Sigmoid colon (tissue), 7 donors: Measurements from ENCODE around the gene MCTP1. TPM values are rescaled to one million over a fixed set of nuclear protein-coding genes. Genes with fewer than 3 reads are reported as not detected.

Experiments
- DNase-seq: peaks from one replicate; pipeline ENCODE4 v3.0.0-alpha.2; 2019
- H3K27ac ChIP-seq, 4 donors: fragments of 200-600 bp; sonication (generic); one replicate each; pipeline ENCODE4 v1.5.1; 2016 to 2019; ENCODE audit warnings: mild to moderate bottlenecking in 1 of 4
- H3K27me3 ChIP-seq, 3 donors: fragments of 200-600 bp; sonication (generic); one replicate each; pipeline ENCODE4 v1.5.1; 2019; ENCODE audit warnings: mild to moderate bottlenecking in 1 of 3
- H3K36me3 ChIP-seq, 4 donors: fragments of 200-600 bp; sonication (generic); one replicate each; pipeline ENCODE4 v1.5.1; 2016 to 2019
- H3K4me1 ChIP-seq, 4 donors: fragments of 200-600 bp; sonication (generic); one replicate each; pipeline ENCODE4 v1.5.1; 2017 to 2019
- H3K4me3 ChIP-seq, 4 donors: fragments of 200-600 bp; sonication (generic); one replicate each; pipeline ENCODE4 v1.5.1; 2017 to 2019; ENCODE audit warnings: mild to moderate bottlenecking in 2 of 4, moderate library complexity in 1 of 4
- H3K9me3 ChIP-seq, 4 donors: fragments of 200-600 bp in 3 of 4; sonication (generic) in 3 of 4; one replicate each; pipeline versions ENCODE4 v1.5.1 to v1.6.1; 2013 to 2019
- CTCF ChIP-seq, 4 experiments: fragments of 450-650 bp in 3 of 4; fragments of 200-600 bp in 1 of 4; IDR thresholded peaks; one replicate each; pipeline ENCODE4 v1.5.1; 2016 to 2019; ENCODE audit warnings: antibody characterized with exemption in 4 of 4, mild to moderate bottlenecking in 3 of 4, moderate library complexity in 2 of 4
- EP300 ChIP-seq, 4 donors: sonication (generic); formaldehyde crosslinking; IDR thresholded peaks; one replicate each; pipeline ENCODE4 v1.6.1; 2017; ENCODE audit warnings: antibody characterized with exemption in 4 of 4
- POLR2A ChIP-seq, 2 donors: fragments of 450-650 bp; IDR thresholded peaks; one replicate each; pipeline ENCODE4 v1.6.1; 2016; ENCODE audit warnings: antibody characterized with exemption in 2 of 2, mild to moderate bottlenecking in 2 of 2, moderate library complexity in 2 of 2
- POLR2AphosphoS5 ChIP-seq, 4 donors: sonication (generic); formaldehyde crosslinking; IDR thresholded peaks; one replicate each; pipeline ENCODE4 v1.6.1; 2017; ENCODE audit warnings: antibody characterized with exemption in 4 of 4
- WGBS, 2 donors: extraction: QIAGEN DNeasy Blood & Tissue Kit; methylation state at CpG; one replicate each; pipeline ENCODE4 v1.1.7; 2013; 5-methylcytosine and 5-hydroxymethylcytosine counted together
- intact Hi-C: fragments of 100-400 bp; cut with DNase I; formaldehyde crosslinking; loops from one replicate; pipeline ENCODE4 v1.15.1; 2023
- polyA plus RNA-seq, 3 donors: library from polyadenylated mRNA; stranded (reverse); fragments of 200-250 nt; gene quantifications; one replicate each; pipeline ENCODE4 v1.2.3, GENCODE V29; 2013
- total RNA-seq, 4 donors: library from RNA; depleted of rRNA; stranded (reverse); fragments of >200 nt; gene quantifications; one replicate each; pipeline ENCODE4 v1.1.0, GENCODE V29; 2016
- donor health status: healthy with polysubstance abuse.
- donor health status: Bipolar disorder and iron deficiency.
- donor health status: healthy.

Gene MCTP1
- total and polyA plus RNA-seq, 7 donors, result 2.1 to 20.5 (median 12.5) TPM

GRCh38 chr5:94916619-94917018, 368.3 kb downstream of the MCTP1 start:
- Histone ChIP-seq H3K4me3 (no peak overlapping the region), H3K27me3 (no peaks in the 10 kb centered on the region), H3K9me3 (no peaks in the 10 kb centered on the region), H3K4me1 (no peaks in the 10 kb centered on the region), H3K36me3 (no peaks in the 10 kb centered on the region), H3K27ac (no peak overlapping the region)
- no peak for DNase-seq
- 85 to 91% methylated on average over 2 of the region's 2 CpGs for WGBS, 2 donors
- intact Hi-C loops, result no loop called here
- no peak for TF ChIP-seq POLR2AphosphoS5 (IDR thresholded peaks at IDR 0.05)
- TF ChIP-seq CTCF (IDR thresholded peaks at IDR 0.05), result no peak
- no peak for TF ChIP-seq POLR2A (IDR thresholded peaks at IDR 0.05)
- TF ChIP-seq EP300 (IDR thresholded peaks at IDR 0.05), result no peak

GRCh38 chr5:94911276-94911675, 373.6 kb downstream of the MCTP1 start:
- no peak for DNase-seq
- no peaks in the 10 kb centered on the region for H3K27me3 ChIP-seq
- H3K4me1 ChIP-seq, result no peaks in the 10 kb centered on the region
- TF ChIP-seq POLR2AphosphoS5 (IDR thresholded peaks at IDR 0.05) (no peak), POLR2A (IDR thresholded peaks at IDR 0.05) (no peak), CTCF (IDR thresholded peaks at IDR 0.05) (no peak), EP300 (IDR thresholded peaks at IDR 0.05) (no peak)
- H3K4me3 ChIP-seq, result no peak overlapping the region
- intact Hi-C loops, result no loop called here
- WGBS, 2 donors, result 66 to 79% methylated on average over 3 of the region's 3 CpGs
- H3K36me3 ChIP-seq, result no peaks in the 10 kb centered on the region
- H3K9me3 ChIP-seq, result no peaks in the 10 kb centered on the region
- no peak overlapping the region for H3K27ac ChIP-seq

GRCh38 chr5:94910721-94911120, 374.2 kb downstream of the MCTP1 start:
- no peak for DNase-seq
- H3K36me3 ChIP-seq, result no peaks in the 10 kb centered on the region
- no peaks in the 10 kb centered on the region for H3K27me3 ChIP-seq
- H3K9me3 ChIP-seq, result no peaks in the 10 kb centered on the region
- intact Hi-C loops, result no loop called here
- no peak overlapping the region for H3K4me3 ChIP-seq
- no peak overlapping the region for H3K27ac ChIP-seq
- no peaks in the 10 kb centered on the region for H3K4me1 ChIP-seq
- TF ChIP-seq POLR2AphosphoS5 (IDR thresholded peaks at IDR 0.05) (no peak), CTCF (IDR thresholded peaks at IDR 0.05) (no peak), POLR2A (IDR thresholded peaks at IDR 0.05) (no peak)

GRCh38 chr5:94908889-94909480, 375.9 kb downstream of the MCTP1 start:
- TF ChIP-seq CTCF (IDR thresholded peaks at IDR 0.05) (peak in 1 of 4 experiments; percentile 40), POLR2A (IDR thresholded peaks at IDR 0.05) (no peak)
- H3K9me3 ChIP-seq, result no peaks in the 10 kb centered on the region
- no peak overlapping the region for H3K4me3 ChIP-seq
- intact Hi-C loops, result no loop called here
- 29 to 47% methylated on average over 2 of the region's 2 CpGs for WGBS, 2 donors
- H3K27ac ChIP-seq, result no peak overlapping the region
- no peaks in the 10 kb centered on the region for H3K36me3 ChIP-seq
- H3K4me1 ChIP-seq, result no peaks in the 10 kb centered on the region
- DNase-seq, result no peak
- no peaks in the 10 kb centered on the region for H3K27me3 ChIP-seq

- Histone ChIP-seq H3K27ac (no peak overlapping the region), H3K4me1 (no peaks in the 10 kb centered on the region), H3K27me3 (no peaks in the 10 kb centered on the region), H3K4me3 (no peak overlapping the region), H3K9me3 (no peaks in the 10 kb centered on the region), H3K36me3 (no peaks in the 10 kb centered on the region)
- TF ChIP-seq EP300 (IDR thresholded peaks at IDR 0.05) (no peak), POLR2A (IDR thresholded peaks at IDR 0.05) (no peak), POLR2AphosphoS5 (IDR thresholded peaks at IDR 0.05) (no peak), CTCF (IDR thresholded peaks at IDR 0.05) (no peak)
- no peak for DNase-seq
- intact Hi-C loops, result no loop called here
Observed at GRCh38 chr5:94906750-94907149, 378.1 kb downstream of the MCTP1 start.
